ENCODE results near the gene SART3.

Gene SART3

DNA sequence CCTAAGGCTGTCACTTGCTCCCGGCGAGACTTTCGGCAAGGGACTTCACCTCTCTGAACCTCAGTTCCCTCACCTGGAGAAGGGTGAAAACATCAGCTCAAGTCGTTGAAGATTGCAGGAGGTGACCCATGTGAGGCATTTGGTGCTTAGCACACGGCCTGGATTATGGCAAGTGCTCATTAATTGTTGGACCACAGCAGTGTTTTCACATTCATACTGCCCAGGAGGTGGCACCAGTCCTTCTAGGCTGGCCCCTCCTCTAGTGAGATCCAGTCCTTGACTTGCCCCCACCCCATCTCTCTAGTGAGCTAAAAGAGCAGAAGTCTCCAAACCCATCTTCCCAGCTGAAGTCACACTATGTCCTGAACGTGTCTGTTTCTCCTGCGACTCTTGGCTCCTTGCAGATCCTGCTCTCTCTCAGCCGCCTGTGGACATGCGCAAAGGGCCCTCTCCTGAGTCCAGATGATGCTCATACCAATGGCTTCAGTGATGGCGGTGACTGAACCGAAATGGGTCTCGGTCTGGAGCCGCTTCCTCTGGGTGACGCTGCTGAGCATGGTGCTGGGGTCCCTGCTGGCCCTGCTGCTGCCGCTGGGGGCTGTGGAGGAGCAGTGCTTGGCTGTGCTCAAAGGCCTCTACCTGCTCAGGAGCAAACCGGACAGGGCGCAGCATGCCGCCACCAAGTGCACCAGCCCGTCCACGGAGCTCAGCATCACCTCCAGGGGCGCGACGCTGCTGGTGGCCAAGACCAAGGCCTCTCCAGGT is 44.3 kb downstream of the SART3 start:
- no peak for DNase-seq (ENCODE audit: low spot score)
- TF ChIP-seq, protein P1, sequence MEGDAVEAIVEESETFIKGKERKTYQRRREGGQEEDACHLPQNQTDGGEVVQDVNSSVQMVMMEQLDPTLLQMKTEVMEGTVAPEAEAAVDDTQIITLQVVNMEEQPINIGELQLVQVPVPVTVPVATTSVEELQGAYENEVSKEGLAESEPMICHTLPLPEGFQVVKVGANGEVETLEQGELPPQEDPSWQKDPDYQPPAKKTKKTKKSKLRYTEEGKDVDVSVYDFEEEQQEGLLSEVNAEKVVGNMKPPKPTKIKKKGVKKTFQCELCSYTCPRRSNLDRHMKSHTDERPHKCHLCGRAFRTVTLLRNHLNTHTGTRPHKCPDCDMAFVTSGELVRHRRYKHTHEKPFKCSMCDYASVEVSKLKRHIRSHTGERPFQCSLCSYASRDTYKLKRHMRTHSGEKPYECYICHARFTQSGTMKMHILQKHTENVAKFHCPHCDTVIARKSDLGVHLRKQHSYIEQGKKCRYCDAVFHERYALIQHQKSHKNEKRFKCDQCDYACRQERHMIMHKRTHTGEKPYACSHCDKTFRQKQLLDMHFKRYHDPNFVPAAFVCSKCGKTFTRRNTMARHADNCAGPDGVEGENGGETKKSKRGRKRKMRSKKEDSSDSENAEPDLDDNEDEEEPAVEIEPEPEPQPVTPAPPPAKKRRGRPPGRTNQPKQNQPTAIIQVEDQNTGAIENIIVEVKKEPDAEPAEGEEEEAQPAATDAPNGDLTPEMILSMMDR (IDR thresholded peaks at IDR 0.05; ENCODE audit: borderline replicate concordance, control extremely low read depth, extremely low read depth, insufficient read depth, missing control alignments): no peak
- in situ Hi-C loops (cut with MboI; ENCODE audit: low sequenced_read_pairs, unreplicated experiment): no loop called here

DNA sequence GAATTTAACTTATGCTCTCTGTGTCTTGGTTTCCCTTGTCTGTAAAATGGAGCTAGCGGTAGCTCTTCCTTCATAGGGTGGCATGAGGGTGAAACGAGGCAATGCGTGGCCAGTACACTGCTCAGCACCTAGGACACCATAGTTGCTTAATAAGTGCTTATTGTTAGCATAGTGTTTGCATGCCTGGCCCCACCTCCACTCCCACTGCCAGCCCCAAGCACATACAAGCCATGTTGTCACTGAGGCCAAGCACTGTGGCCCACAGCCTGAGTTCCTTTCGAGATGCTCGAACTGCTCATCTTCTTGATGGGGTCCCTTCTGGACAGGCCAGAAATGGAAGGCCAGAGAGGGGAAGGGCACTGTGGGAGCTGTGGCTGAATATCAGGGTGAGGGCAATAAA is 45.1 kb downstream of the SART3 start:
- in situ Hi-C loops (cut with MboI; ENCODE audit: low sequenced_read_pairs, unreplicated experiment): no loop called here
- DNase-seq (ENCODE audit: low spot score): no peak
- TF ChIP-seq, protein P1 (IDR thresholded peaks at IDR 0.05; ENCODE audit: borderline replicate concordance, control extremely low read depth, extremely low read depth, insufficient read depth, missing control alignments): no peak

DNA sequence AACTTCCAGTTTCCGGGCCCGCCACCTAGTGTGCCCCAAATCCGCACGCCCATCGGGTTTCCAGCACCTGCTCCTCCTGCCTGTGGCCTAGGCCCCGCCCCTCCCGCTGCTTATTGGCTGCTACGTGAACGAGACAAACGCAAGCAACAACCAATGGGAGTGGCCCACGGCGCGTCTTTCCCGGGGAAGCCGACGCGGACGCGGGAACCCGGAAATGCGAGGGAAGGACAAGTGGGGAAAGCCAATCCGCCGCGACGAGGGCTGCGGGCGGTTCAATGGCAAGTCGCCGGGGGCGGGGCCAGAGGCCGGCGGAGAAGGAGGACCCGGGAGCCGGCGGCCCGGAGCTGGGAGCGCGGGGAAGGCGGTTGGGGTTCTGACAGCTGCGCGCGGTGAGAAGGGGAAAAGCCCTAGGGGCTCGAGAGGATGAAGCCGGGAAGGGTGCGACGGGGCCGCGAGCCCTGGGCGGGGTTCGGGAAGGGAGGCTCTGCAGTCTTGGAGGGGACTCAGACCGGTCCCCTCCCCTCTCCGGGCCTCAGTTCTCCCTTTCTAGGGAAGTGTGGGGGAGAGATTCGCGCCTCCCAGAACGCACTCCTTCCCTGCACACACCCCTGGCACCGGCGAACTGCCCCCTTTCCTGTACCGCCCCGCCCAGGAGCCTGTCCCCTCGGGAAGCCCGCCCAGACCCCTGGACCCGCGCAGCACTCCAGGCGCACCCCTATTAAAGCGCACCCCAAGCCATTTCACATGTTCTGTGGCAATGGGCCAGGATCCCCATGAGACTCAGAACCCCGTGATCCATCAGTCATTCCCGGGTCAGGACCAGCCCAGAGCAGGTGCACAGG is 45.8 kb downstream of the SART3 start, which contains the start of gene FICD:
FICD (plus strand) TSS at position 305 of the 842 bp plus-strand sequence. CDS start 1,696 bp downstream, outside the sequence.
- TF ChIP-seq, protein P1 (IDR thresholded peaks at IDR 0.05; ENCODE audit: borderline replicate concordance, control extremely low read depth, extremely low read depth, insufficient read depth, missing control alignments): no peak
- in situ Hi-C loops (cut with MboI; ENCODE audit: low sequenced_read_pairs, unreplicated experiment): no loop called here
- peak; percentile 97 for DNase-seq (ENCODE audit: low spot score)

DNA sequence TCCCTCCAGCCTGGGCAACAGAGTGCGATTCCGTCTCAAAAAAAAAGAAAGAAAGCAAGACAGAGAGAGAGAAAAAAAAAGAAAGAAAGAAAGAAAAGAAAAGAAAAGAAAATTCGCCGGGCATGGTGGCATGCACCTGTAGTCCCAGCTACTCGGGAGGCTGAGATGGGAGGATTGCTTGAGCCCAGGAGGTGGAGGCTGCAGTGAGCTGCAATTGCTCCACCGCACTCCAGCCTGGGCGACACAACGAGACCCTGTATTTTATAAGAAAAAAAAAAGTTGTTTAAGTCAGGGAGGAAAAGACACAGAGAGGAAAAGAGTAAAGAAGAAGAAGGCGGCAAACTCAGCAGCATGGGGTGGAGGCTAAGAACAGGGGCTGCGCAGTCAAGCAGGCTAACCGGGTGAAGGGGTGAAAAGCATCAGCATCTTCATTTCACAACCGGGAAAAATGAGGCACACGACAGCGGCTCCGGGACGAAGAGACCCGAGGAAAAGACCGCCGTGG is 46.5 kb downstream of the SART3 start:
- TF ChIP-seq, protein P1 (IDR thresholded peaks at IDR 0.05; ENCODE audit: borderline replicate concordance, control extremely low read depth, extremely low read depth, insufficient read depth, missing control alignments): no peak
- no peak for DNase-seq (ENCODE audit: low spot score)
- in situ Hi-C loops (cut with MboI; ENCODE audit: low sequenced_read_pairs, unreplicated experiment): no loop called here

- peak; percentile 73 for DNase-seq (ENCODE audit: low spot score)
- TF ChIP-seq, protein P1 (IDR thresholded peaks at IDR 0.05; ENCODE audit: borderline replicate concordance, control extremely low read depth, extremely low read depth, insufficient read depth, missing control alignments): peak; percentile 72
- in situ Hi-C loops (cut with MboI; ENCODE audit: low sequenced_read_pairs, unreplicated experiment): no loop called here
Measured at GRCh38 chr12:108511633-108512540, 49.1 kb downstream of the SART3 start.

DNA sequence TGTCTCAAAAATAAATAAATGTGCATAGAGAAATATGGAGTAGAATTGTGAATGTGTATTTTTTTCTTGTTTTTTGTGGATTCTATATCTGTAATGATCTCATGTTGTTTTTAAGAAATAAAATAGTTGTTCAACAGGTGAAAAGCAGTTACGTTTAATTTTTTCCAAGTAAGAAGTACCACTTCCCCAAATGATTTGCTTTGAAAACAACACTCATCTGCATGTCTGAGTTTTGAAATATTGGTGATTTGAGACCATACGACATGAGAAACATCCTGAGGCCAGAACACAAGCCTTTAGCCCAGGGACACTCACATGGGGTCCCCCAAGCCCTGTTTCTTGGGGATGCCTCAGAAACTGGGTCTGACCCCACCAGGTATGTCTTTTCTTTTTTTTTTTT is 50.1 kb downstream of the SART3 start:
- in situ Hi-C loops (cut with MboI; ENCODE audit: low sequenced_read_pairs, unreplicated experiment): no loop called here
- DNase-seq (ENCODE audit: low spot score): no peak
- TF ChIP-seq, protein P1 (IDR thresholded peaks at IDR 0.05; ENCODE audit: borderline replicate concordance, control extremely low read depth, extremely low read depth, insufficient read depth, missing control alignments): no peak
